ENCODE results near the gene ZNF3. TPM values are rescaled to one million over a fixed set of nuclear protein-coding genes. Genes with fewer than 3 reads are reported as not detected.
A peak's percentile ranks its signal among the peaks of the same experiment; 100 is the strongest.

ZNF3 gene
- total and polyA plus RNA-seq, 9 of the 15 experiments (the other 6 are each of a cell fraction or from before 2014, with no cell fraction given): 30.0 to 64.9 (median 51.5) TPM

- TF ChIP-seq ZNF318 (IDR thresholded peaks at IDR 0.05; ENCODE audit: borderline replicate concordance in 1 of 2, low read depth in 1 of 2): no peak
- TF ChIP-seq MECOM (CRISPR knock-in tag; IDR thresholded peaks at IDR 0.05): no peak
- TF ChIP-seq CREB1 (IDR thresholded peaks at IDR 0.05): 0 out of 2 replicates have a peak, but pooled peaks have one; percentile 42
- peak; percentile 57; the same call in 1 of the 2 replicates for TF ChIP-seq CREB1 (CRISPR knock-in tag; IDR thresholded peaks at IDR 0.05)
- TF ChIP-seq FOXP1 (CRISPR knock-in tag; IDR thresholded peaks at IDR 0.05): no peak; the same call in 1 of the 2 replicates
- TF ChIP-seq KLF6 (CRISPR knock-in tag; IDR thresholded peaks at IDR 0.05; ENCODE audit: borderline replicate concordance): peak; percentile 80; the same call in 1 of the 2 replicates
- TF ChIP-seq RNF219 (CRISPR knock-in tag; IDR thresholded peaks at IDR 0.05): no peak
- 0 out of 2 replicates have a peak, but pooled peaks have one; percentile 76 for TF ChIP-seq GTF2A2 (tag; IDR thresholded peaks at IDR 0.05)
- peak; percentile 95 for TF ChIP-seq MXI1 (IDR thresholded peaks at IDR 0.05; ENCODE audit: low read depth, low read length)
- TF ChIP-seq ZKSCAN3 (CRISPR knock-in tag; IDR thresholded peaks at IDR 0.05): no peak
- TF ChIP-seq TCFL5 (CRISPR knock-in tag; conservative IDR thresholded peaks at IDR 0.05): 0 out of 2 replicates have a peak, but pooled peaks have one; percentile 12
- TF ChIP-seq E2F3 (CRISPR knock-in tag; IDR thresholded peaks at IDR 0.05): 0 out of 2 replicates have a peak, but pooled peaks have one; percentile 26
- TF ChIP-seq ZC3H11A (IDR thresholded peaks at IDR 0.05; ENCODE audit: low read depth, low read length): peak; percentile 62; the same call in 1 of the 2 replicates
- no peak; the same call in 1 of the 2 replicates for TF ChIP-seq ZNF174 (CRISPR knock-in tag; IDR thresholded peaks at IDR 0.05)
- TF ChIP-seq ETV1 (tag; conservative IDR thresholded peaks at IDR 0.05; ENCODE audit: low read depth): peak; percentile 56; the same call in 1 of the 2 replicates
Measured at GRCh38 chr7:100119072-100119969, 37.8 kb upstream of the ZNF3 start, which contains the start of the genes CNPY4 and TAF6 (continued).
